BJ (cell line): Measurements from ENCODE around the gene SLC2A8. TPM values are rescaled to one million over a fixed set of nuclear protein-coding genes. Genes with fewer than 3 reads are reported as not detected.

Experiments used
- CTCF ChIA-PET: fragments of 350-600 bp; formaldehyde crosslinking; extraction: SDS; loops from one replicate; lab custom pipeline; 2021; ENCODE audit warnings: antibody characterized with exemption, inconsistent platforms; lab: Yijun Ruan, JAX
- POLR2A ChIA-PET: fragments of 300-600 bp; sonication (Branson Sonifier 250); formaldehyde crosslinking; extraction: SDS; loops from one replicate; lab custom pipeline; 2021; ENCODE audit warnings: antibody characterized with exemption; lab: Charles Lee
- DNase-seq: peaks from one replicate; pipeline ENCODE4 v3.0.0-alpha.2; 2011; ENCODE audit warnings: low read depth
- H3K27me3 ChIP-seq: 2 replicates; pipeline ENCODE4 v1.6.0; 2011; ENCODE audit warnings: low read length; ENCODE audit not compliant: control insufficient read depth, insufficient read depth
- H3K36me3 ChIP-seq: 2 replicates; pipeline ENCODE4 v1.5.1; 2011; ENCODE audit warnings: low read length; ENCODE audit not compliant: control insufficient read depth, insufficient read depth
- H3K4me3 ChIP-seq: 2 replicates; pipeline ENCODE4 v1.5.1; 2011; ENCODE audit warnings: low read depth, mild to moderate bottlenecking, control low read depth, low read length
- polyA plus RNA-seq: library from polyadenylated mRNA; depleted of rRNA; stranded (reverse); fragments of >200 nt; gene quantifications from 2 replicates; pipeline ENCODE4 v1.2.3, GENCODE V29; 2011
- TF ChIP-seq, protein P1 (sequence below): IDR thresholded peaks from 2 replicates; pipeline ENCODE4 v1.5.1; 2011; ENCODE audit warnings: low read depth, mild to moderate bottlenecking, control low read depth, inconsistent platforms, low read length, moderate library complexity; ENCODE audit not compliant: insufficient read depth

SLC2A8 gene
- polyA plus RNA-seq, 1 experiment = 16.7 TPM

- TF ChIP-seq, protein P1, sequence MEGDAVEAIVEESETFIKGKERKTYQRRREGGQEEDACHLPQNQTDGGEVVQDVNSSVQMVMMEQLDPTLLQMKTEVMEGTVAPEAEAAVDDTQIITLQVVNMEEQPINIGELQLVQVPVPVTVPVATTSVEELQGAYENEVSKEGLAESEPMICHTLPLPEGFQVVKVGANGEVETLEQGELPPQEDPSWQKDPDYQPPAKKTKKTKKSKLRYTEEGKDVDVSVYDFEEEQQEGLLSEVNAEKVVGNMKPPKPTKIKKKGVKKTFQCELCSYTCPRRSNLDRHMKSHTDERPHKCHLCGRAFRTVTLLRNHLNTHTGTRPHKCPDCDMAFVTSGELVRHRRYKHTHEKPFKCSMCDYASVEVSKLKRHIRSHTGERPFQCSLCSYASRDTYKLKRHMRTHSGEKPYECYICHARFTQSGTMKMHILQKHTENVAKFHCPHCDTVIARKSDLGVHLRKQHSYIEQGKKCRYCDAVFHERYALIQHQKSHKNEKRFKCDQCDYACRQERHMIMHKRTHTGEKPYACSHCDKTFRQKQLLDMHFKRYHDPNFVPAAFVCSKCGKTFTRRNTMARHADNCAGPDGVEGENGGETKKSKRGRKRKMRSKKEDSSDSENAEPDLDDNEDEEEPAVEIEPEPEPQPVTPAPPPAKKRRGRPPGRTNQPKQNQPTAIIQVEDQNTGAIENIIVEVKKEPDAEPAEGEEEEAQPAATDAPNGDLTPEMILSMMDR = no peak
- H3K27me3 ChIP-seq = no peaks in the 10 kb centered on the region
- no peak for DNase-seq
- no peak overlapping the region for H3K4me3 ChIP-seq
- POLR2A ChIA-PET = no interaction called here
- CTCF ChIA-PET = interaction anchor here (0.9 kb wide), 1 partner anchor 9 kb away, joined by 6 read pairs; no protein-coding TSS in a partner anchor
- no peaks in the 10 kb centered on the region for H3K36me3 ChIP-seq
Measured at GRCh38 chr9:127353882-127354281, 43.1 kb upstream of the SLC2A8 start.

GRCh38 chr9:127356906-127357305 is 40.1 kb upstream of the SLC2A8 start:
- CTCF ChIA-PET = no interaction called here
- no peak overlapping the region for H3K4me3 ChIP-seq
- TF ChIP-seq, protein P1 = no peak
- POLR2A ChIA-PET = no interaction called here
- H3K27me3 ChIP-seq = no peaks in the 10 kb centered on the region
- no peak for DNase-seq
- H3K36me3 ChIP-seq = no peaks in the 10 kb centered on the region

GRCh38 chr9:127358023-127358535 is 38.9 kb upstream of the SLC2A8 start:
- TF ChIP-seq, protein P1 = no peak
- POLR2A ChIA-PET = interaction anchor here (0.7 kb wide), 1 partner anchor 235 kb away, joined by 4 read pairs; no protein-coding TSS in a partner anchor

DNA sequence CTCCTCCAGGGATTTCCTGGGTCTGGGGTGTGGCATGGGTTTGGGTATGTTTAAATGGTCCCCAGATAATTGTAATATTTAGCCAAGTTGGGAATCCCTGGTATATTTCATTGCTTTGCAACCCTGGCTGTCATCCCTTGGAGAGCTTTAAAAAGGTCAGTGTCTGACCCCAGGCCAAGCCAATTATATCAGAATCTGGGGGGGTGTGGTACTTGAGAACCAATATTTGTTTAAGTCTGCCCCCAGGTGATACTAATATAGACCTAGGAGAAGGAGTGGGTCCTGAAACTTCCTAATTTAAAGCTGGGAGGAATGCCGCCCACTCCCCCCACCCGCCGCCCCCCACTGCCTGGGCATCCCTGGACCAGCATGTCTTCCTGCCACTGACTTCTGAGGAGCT is 38.2 kb upstream of the SLC2A8 start:
- POLR2A ChIA-PET = interaction anchor here (0.7 kb wide), 1 partner anchor 236 kb away, joined by 4 read pairs; no protein-coding TSS in a partner anchor

More at GRCh38 chr9:127358023-127358535, 38.9 kb upstream of the SLC2A8 start:
- Histone ChIP-seq H3K27me3 (no peaks in the 10 kb centered on the region), H3K4me3 (no peak overlapping the region), H3K36me3 (no peaks in the 10 kb centered on the region)
- DNase-seq = no peak
- CTCF ChIA-PET = interaction anchor here (1.3 to 3.0 kb wide), 2 partner anchors 10 to 13 kb away, joined by 3 to 8 read pairs; no protein-coding TSS in a partner anchor

GRCh38 chr9:127360250-127360649 is 36.7 kb upstream of the SLC2A8 start:
- Histone ChIP-seq H3K36me3 (no peaks in the 10 kb centered on the region), H3K27me3 (no peaks in the 10 kb centered on the region), H3K4me3 (no peak overlapping the region)
- TF ChIP-seq, protein P1 = 0 out of 2 replicates have a peak, but pooled peaks have one; percentile 4
- ChIA-PET POLR2A (no interaction called here), CTCF (interaction anchor here (3.0 kb wide), 1 partner anchor 12 kb away, joined by 8 read pairs; no protein-coding TSS in a partner anchor)
- no peak for DNase-seq

More for the DNA sequence above, 38.2 kb upstream of the SLC2A8 start:
- CTCF ChIA-PET = interaction anchor here (0.8 to 3.0 kb wide), 3 partner anchors 9 to 12 kb away, joined by 3 to 8 read pairs (median 3); no protein-coding TSS in a partner anchor
- no peaks in the 10 kb centered on the region for H3K36me3 ChIP-seq
- no peak overlapping the region for H3K4me3 ChIP-seq
- no peaks in the 10 kb centered on the region for H3K27me3 ChIP-seq
- TF ChIP-seq, protein P1 = no peak
- no peak for DNase-seq
